Measurements from ENCODE around the gene RASSF5. TPM values are rescaled to one million over a fixed set of nuclear protein-coding genes. Genes with fewer than 3 reads are reported as not detected.

Gene RASSF5
- total RNA-seq, 4 donors from 2014 or later, result 7.4 to 35.5 (median 10.0) TPM

DNA sequence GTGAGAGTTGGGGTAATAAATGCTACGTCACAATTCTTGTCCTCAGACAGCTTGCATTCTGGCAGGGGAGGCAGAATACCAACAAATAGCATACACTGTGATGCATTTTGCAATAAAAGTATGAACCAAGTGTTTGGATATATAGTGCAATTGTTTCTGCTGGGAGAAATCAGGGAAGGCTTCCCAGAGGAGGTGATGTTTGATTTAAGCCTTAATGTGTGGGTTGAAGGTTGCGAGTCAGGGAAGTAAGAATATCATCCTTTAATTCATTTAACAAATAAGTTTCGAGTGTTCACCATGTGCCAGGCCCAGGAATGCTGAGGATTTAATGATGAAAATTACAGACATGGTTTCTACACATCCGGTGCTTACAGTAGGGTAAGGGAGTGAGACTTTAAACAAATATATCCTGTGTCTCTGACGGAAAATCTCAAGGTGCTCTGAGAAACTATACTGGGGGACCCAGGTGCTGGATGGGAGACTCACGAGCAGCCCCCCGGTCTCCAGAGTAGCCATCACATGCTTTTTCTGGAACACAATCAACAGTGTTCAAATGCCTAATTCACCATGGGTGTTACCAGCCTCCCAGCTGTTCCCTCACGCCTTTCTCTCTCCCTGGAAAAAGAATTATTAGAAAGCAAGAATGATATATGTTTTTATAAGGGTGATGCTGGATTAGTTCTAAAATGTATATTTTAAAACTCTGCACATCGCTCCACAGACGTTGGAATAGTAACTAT lies 31.7 kb downstream of the RASSF5 start:
- Histone ChIP-seq H3K36me3 (no peaks in the 10 kb centered on the region), H3K27me3 (no peaks in the 10 kb centered on the region), H3K4me3 (no peak overlapping the region), H3K9me3 (no peaks in the 10 kb centered on the region), H3K27ac (no peak overlapping the region), H3K4me1 (peaks cover 0 to 7% (median 0%) of the 10 kb centered on the region in 4 donors)
- DNase-seq, result no peak
- TF ChIP-seq, protein P1, sequence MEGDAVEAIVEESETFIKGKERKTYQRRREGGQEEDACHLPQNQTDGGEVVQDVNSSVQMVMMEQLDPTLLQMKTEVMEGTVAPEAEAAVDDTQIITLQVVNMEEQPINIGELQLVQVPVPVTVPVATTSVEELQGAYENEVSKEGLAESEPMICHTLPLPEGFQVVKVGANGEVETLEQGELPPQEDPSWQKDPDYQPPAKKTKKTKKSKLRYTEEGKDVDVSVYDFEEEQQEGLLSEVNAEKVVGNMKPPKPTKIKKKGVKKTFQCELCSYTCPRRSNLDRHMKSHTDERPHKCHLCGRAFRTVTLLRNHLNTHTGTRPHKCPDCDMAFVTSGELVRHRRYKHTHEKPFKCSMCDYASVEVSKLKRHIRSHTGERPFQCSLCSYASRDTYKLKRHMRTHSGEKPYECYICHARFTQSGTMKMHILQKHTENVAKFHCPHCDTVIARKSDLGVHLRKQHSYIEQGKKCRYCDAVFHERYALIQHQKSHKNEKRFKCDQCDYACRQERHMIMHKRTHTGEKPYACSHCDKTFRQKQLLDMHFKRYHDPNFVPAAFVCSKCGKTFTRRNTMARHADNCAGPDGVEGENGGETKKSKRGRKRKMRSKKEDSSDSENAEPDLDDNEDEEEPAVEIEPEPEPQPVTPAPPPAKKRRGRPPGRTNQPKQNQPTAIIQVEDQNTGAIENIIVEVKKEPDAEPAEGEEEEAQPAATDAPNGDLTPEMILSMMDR (IDR thresholded peaks at IDR 0.05), result no peak
- TF ChIP-seq POLR2A (IDR thresholded peaks at IDR 0.05), result no peak

DNA sequence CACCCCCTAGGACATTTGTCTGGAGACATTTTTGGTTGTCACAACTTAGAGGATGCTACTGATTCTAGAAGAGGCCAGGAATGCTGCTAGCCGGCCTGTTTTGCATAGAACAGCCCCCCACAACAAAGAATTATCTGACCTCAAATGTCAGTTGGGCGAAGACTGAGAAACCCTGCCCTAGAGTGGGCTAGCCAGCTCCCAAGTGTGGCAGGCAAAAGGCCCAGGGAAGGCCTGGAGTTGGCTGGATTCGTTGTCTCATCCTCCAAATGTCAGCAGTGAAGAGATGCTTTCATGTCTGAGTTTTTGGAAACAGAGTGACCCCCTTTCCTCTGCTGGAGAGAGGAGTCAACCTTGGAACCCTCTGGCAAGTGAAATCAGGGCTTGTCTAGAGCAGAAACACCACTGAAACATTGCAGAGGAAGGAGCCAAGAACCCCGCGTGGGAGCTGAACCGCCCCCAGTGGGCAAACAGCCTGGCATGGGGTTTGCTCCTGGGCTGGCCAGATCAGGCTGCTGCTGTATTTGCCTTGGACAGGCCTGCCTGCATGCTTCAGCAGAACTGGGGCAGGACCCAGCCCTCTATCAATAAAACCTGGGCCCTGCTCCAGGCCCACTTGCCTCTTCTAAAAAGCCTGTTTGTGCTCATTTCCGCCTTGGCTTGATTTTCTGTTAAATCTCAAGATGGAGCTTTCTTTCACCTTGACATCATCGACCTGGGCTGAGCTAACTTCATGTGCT lies 32.9 kb downstream of the RASSF5 start:
- Histone ChIP-seq H3K4me1 (peaks cover 0 to 7% (median 0%) of the 10 kb centered on the region in 4 donors), H3K27me3 (no peaks in the 10 kb centered on the region), H3K36me3 (no peaks in the 10 kb centered on the region), H3K4me3 (no peak overlapping the region), H3K9me3 (no peaks in the 10 kb centered on the region), H3K27ac (peak overlapping the region in 3 of 4 donors; percentile 1 to 46 (median 14))
- no peak for TF ChIP-seq POLR2A (IDR thresholded peaks at IDR 0.05)
- TF ChIP-seq, protein P1 (IDR thresholded peaks at IDR 0.05), result no peak
- peak in 1 of 3 donors; percentile 55 for DNase-seq

DNA sequence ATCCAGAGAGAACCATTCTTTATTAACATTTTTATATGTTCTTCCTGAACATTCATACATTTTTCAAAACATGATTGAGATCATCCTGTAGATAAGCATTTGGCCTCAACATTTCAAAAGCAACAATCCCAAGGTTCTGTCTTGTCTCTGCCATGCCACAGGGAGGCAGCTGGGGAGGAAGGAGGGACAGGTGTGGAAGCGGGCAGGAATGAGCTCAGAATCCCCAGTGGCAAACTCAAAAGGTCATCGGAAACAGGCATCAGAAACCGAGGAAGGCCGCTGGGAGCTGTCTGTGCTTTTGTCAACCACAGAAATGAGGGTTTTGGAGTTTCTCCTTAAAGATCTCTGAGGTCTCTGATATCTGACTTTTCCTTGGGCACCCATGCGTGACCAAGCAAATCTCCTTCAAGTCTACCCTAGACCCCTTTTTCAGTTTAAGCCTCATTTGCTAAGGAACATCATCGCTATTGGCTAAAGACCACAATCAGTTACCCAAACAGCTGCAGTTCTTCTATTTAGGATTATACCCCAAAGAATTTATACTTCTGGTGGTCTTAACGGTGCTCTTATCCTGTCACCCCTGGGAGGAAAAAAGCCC lies 34.0 kb downstream of the RASSF5 start:
- Histone ChIP-seq H3K36me3 (no peaks in the 10 kb centered on the region), H3K4me3 (no peak overlapping the region), H3K27me3 (no peaks in the 10 kb centered on the region), H3K27ac (no peak overlapping the region), H3K9me3 (no peaks in the 10 kb centered on the region), H3K4me1 (peaks cover 0 to 7% (median 0%) of the 10 kb centered on the region in 4 donors)
- DNase-seq, result no peak
- TF ChIP-seq, protein P1 (IDR thresholded peaks at IDR 0.05), result no peak
- no peak for TF ChIP-seq POLR2A (IDR thresholded peaks at IDR 0.05)

DNA sequence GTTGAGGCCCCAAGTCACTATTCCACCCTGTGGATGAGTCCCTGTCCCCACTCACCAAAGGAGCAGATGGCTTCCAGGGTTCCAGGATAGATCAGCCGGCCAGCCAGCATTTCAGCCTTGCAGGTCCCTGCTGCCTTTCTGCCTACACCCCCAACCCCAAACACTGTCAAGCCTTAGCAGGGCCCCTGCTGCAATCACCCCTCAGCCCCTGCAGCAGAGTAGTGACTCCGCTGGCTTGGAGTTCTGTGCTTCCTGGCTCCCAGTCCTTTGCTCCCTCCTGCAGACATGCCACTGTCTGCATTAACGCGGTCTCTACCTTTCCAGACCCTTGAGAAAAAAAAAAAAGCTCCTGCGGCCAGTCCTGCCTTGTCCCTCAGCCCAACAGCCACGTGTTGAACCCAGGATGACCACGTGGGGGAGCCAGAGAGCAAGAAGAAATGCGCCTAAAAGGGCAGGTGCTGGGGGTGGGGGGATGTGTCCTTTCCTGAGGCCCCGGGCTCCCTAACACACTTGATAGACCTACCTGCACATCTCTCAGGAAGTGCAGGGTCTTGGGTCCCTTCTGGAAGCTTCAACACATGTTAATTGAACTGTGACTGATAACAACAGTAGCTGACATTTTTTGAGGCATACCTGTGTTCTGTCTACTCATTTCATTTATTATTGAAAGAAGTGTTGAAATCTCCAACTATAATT lies 37.4 kb downstream of the RASSF5 start:
- Histone ChIP-seq H3K36me3 (no peaks in the 10 kb centered on the region), H3K27ac (no peak overlapping the region)
- DNase-seq, result peak; percentile 74 to 91 (median 78)

DNA sequence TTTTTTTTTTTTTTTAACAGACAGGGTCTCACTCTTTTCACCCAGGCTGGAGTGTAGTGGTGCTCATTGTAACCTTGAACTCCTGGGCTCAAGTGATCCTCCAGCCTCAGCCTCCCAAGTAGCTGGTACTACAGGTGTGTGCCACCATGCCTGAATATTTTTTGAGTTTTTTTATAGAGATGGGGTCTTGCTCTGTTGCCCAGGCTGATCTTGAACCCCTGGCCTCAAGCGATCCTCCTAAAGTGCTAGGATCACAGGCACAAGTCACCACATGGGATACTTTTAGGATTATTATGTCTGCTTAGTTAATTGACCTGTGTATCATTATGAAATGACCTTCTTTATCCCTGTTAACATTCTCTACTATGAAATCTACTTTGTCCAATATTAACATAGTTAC lies 38.0 kb downstream of the RASSF5 start:
- TF ChIP-seq, protein P1 (IDR thresholded peaks at IDR 0.05), result no peak
- no peak for TF ChIP-seq POLR2A (IDR thresholded peaks at IDR 0.05)
- no peaks in the 10 kb centered on the region for H3K36me3 ChIP-seq
- H3K4me1 ChIP-seq, result peaks cover 0 to 4% (median 0%) of the 10 kb centered on the region in 4 donors
- DNase-seq, result no peak
- H3K4me3 ChIP-seq, result no peak overlapping the region
- H3K9me3 ChIP-seq, result no peaks in the 10 kb centered on the region
- no peaks in the 10 kb centered on the region for H3K27me3 ChIP-seq
- no peak overlapping the region for H3K27ac ChIP-seq

More for the DNA sequence above, 37.4 kb downstream of the RASSF5 start:
- Histone ChIP-seq H3K9me3 (no peaks in the 10 kb centered on the region), H3K4me1 (peaks cover 0 to 7% (median 0%) of the 10 kb centered on the region in 4 donors), H3K4me3 (no peak overlapping the region), H3K27me3 (no peaks in the 10 kb centered on the region)
- no peak for TF ChIP-seq POLR2A (IDR thresholded peaks at IDR 0.05)
- TF ChIP-seq, protein P1 (IDR thresholded peaks at IDR 0.05), result peak; percentile 61 to 92 (median 74)

Measured in Peyer's patch (tissue), 4 donors.